Memory B cell (primary cell): ENCODE results near the gene DRAXIN.

Source experiments
- ATAC-seq: fragments of 150-1000 bp; cut with Tn5 transposase; 2 replicates; pipeline ENCODE4 v1.10.0; 2021; ENCODE audit warnings: low read depth, mild to moderate bottlenecking, moderate library complexity
- DNase-seq, 2 donors: peaks; one replicate each; pipeline ENCODE4 v3.0.0; 2022; ENCODE audit warnings: low spot score in 2 of 2
- H3K27ac Mint-ChIP-seq: one replicate; pipeline ENCODE4 v1.8.0; 2022; ENCODE audit warnings: mild to moderate bottlenecking, moderate library complexity, mixed read lengths
- H3K27me3 Mint-ChIP-seq: one replicate; pipeline ENCODE4 v1.8.0; 2022; ENCODE audit warnings: mixed read lengths
- H3K36me3 Mint-ChIP-seq: one replicate; pipeline ENCODE4 v1.8.0; 2022; ENCODE audit warnings: mild to moderate bottlenecking, mixed read lengths
- H3K4me1 Mint-ChIP-seq: one replicate; pipeline ENCODE4 v1.8.0; 2022; ENCODE audit warnings: mixed read lengths
- H3K4me3 Mint-ChIP-seq: one replicate; pipeline ENCODE4 v1.8.0; 2022; ENCODE audit warnings: mild to moderate bottlenecking, moderate library complexity, mixed read lengths
- H3K9me3 Mint-ChIP-seq: one replicate; pipeline ENCODE4 v1.8.0; 2022; ENCODE audit warnings: mixed read lengths

Gene DRAXIN

GRCh38 chr1:11752359-11753088 is 61.0 kb downstream of the DRAXIN start:
- peaks cover 4% of the 10 kb centered on the region for H3K4me1 Mint-ChIP-seq

GRCh38 chr1:11753555-11754208 is 62.2 kb downstream of the DRAXIN start:
- ATAC-seq (no peak), DNase-seq (no peak)
- Mint-ChIP-seq H3K36me3 (peaks cover 1% of the 10 kb centered on the region), H3K9me3 (no peaks in the 10 kb centered on the region), H3K4me1 (peaks cover 4% of the 10 kb centered on the region), H3K27me3 (peaks cover 6% of the 10 kb centered on the region), H3K27ac (no peak overlapping the region), H3K4me3 (no peak overlapping the region)

More at GRCh38 chr1:11752359-11753088, 61.0 kb downstream of the DRAXIN start:
- ATAC-seq: no peak
- H3K27ac Mint-ChIP-seq: no peak overlapping the region
- no peak for DNase-seq
- no peak overlapping the region for H3K4me3 Mint-ChIP-seq
- peaks cover 6% of the 10 kb centered on the region for H3K27me3 Mint-ChIP-seq
- peaks cover 1% of the 10 kb centered on the region for H3K36me3 Mint-ChIP-seq
- no peaks in the 10 kb centered on the region for H3K9me3 Mint-ChIP-seq

- ATAC-seq: no peak
- H3K27me3 Mint-ChIP-seq: peaks cover 12% of the 10 kb centered on the region
- no peak overlapping the region for H3K4me3 Mint-ChIP-seq
- no peak for DNase-seq
- H3K9me3 Mint-ChIP-seq: no peaks in the 10 kb centered on the region
- H3K36me3 Mint-ChIP-seq: peaks cover 2% of the 10 kb centered on the region
- no peak overlapping the region for H3K27ac Mint-ChIP-seq
- no peaks in the 10 kb centered on the region for H3K4me1 Mint-ChIP-seq
Measured at GRCh38 chr1:11757047-11757446, 65.5 kb downstream of the DRAXIN start.

- peaks cover 19% of the 10 kb centered on the region for H3K27me3 Mint-ChIP-seq
- H3K36me3 Mint-ChIP-seq: peaks cover 2% of the 10 kb centered on the region
- no peaks in the 10 kb centered on the region for H3K9me3 Mint-ChIP-seq
Measured at GRCh38 chr1:11759791-11760190, 68.3 kb downstream of the DRAXIN start.

GRCh38 chr1:11761285-11761684 is 69.8 kb downstream of the DRAXIN start:
- ATAC-seq (no peak), DNase-seq (no peak)
- H3K27me3 Mint-ChIP-seq: peaks cover 15% of the 10 kb centered on the region
- H3K4me3 Mint-ChIP-seq: no peak overlapping the region
- no peaks in the 10 kb centered on the region for H3K4me1 Mint-ChIP-seq
- no peak overlapping the region for H3K27ac Mint-ChIP-seq
- H3K36me3 Mint-ChIP-seq: peaks cover 2% of the 10 kb centered on the region
- no peaks in the 10 kb centered on the region for H3K9me3 Mint-ChIP-seq

More at GRCh38 chr1:11759791-11760190, 68.3 kb downstream of the DRAXIN start:
- Mint-ChIP-seq H3K4me1 (no peaks in the 10 kb centered on the region), H3K27ac (no peak overlapping the region), H3K4me3 (no peak overlapping the region)
- ATAC-seq: no peak
- no peak for DNase-seq

- ATAC-seq: peak; percentile 44
- no peaks in the 10 kb centered on the region for H3K4me1 Mint-ChIP-seq
- peaks cover 13% of the 10 kb centered on the region for H3K27me3 Mint-ChIP-seq
- H3K9me3 Mint-ChIP-seq: no peaks in the 10 kb centered on the region
- peak within 1 kb of the TSS; percentile 10 for H3K4me3 Mint-ChIP-seq
- H3K27ac Mint-ChIP-seq: no peak within 1 kb of the TSS
- H3K36me3 Mint-ChIP-seq: peaks cover 2% of the 10 kb centered on the region
- DNase-seq: no peak
Measured at GRCh38 chr1:11761988-11762406, 70.5 kb downstream of the DRAXIN start, which contains the start of gene C1orf167. Gene C1orf167, plus strand, starts transcription at chr1:11762193. Its CDS starts 2,208 bp downstream, at chr1:11764401.

- ATAC-seq (no peak), DNase-seq (no peak)
- peaks cover 2% of the 10 kb centered on the region for H3K36me3 Mint-ChIP-seq
- H3K4me3 Mint-ChIP-seq: no peak overlapping the region
- no peaks in the 10 kb centered on the region for H3K9me3 Mint-ChIP-seq
- no peak overlapping the region for H3K27ac Mint-ChIP-seq
- no peaks in the 10 kb centered on the region for H3K4me1 Mint-ChIP-seq
- H3K27me3 Mint-ChIP-seq: peaks cover 13% of the 10 kb centered on the region
Measured at GRCh38 chr1:11764115-11764514, 72.6 kb downstream of the DRAXIN start.

GRCh38 chr1:11764519-11764918 is 73.0 kb downstream of the DRAXIN start:
- Mint-ChIP-seq H3K27me3 (peaks cover 13% of the 10 kb centered on the region), H3K4me1 (no peaks in the 10 kb centered on the region), H3K36me3 (peaks cover 2% of the 10 kb centered on the region), H3K27ac (no peak overlapping the region), H3K9me3 (no peaks in the 10 kb centered on the region), H3K4me3 (no peak overlapping the region)
- no peak for ATAC-seq
- no peak for DNase-seq

- Mint-ChIP-seq H3K36me3 (peaks cover 2% of the 10 kb centered on the region), H3K4me1 (no peaks in the 10 kb centered on the region), H3K27me3 (peaks cover 13% of the 10 kb centered on the region), H3K4me3 (no peak overlapping the region), H3K27ac (no peak overlapping the region), H3K9me3 (no peaks in the 10 kb centered on the region)
- ATAC-seq (no peak), DNase-seq (no peak)
Measured at GRCh38 chr1:11765661-11766428, 74.3 kb downstream of the DRAXIN start.

- Mint-ChIP-seq H3K36me3 (no peaks in the 10 kb centered on the region), H3K4me3 (no peak overlapping the region), H3K9me3 (no peaks in the 10 kb centered on the region), H3K27me3 (peaks cover 9% of the 10 kb centered on the region), H3K4me1 (no peaks in the 10 kb centered on the region), H3K27ac (no peak overlapping the region)
- ATAC-seq (no peak), DNase-seq (no peak)
Measured at GRCh38 chr1:11766429-11766776, 74.9 kb downstream of the DRAXIN start.

- Mint-ChIP-seq H3K4me1 (peaks cover 3% of the 10 kb centered on the region), H3K4me3 (no peak overlapping the region), H3K36me3 (no peaks in the 10 kb centered on the region), H3K27ac (no peak overlapping the region), H3K27me3 (peaks cover 3% of the 10 kb centered on the region), H3K9me3 (no peaks in the 10 kb centered on the region)
- ATAC-seq (no peak), DNase-seq (no peak)
Measured at GRCh38 chr1:11767922-11768704, 76.6 kb downstream of the DRAXIN start.

GRCh38 chr1:11768821-11769220 is 77.3 kb downstream of the DRAXIN start:
- Mint-ChIP-seq H3K27ac (no peak overlapping the region), H3K4me3 (no peak overlapping the region), H3K36me3 (no peaks in the 10 kb centered on the region), H3K27me3 (no peaks in the 10 kb centered on the region), H3K9me3 (no peaks in the 10 kb centered on the region), H3K4me1 (peaks cover 3% of the 10 kb centered on the region)
- no peak for DNase-seq
- ATAC-seq: no peak

GRCh38 chr1:11769274-11769673 is 77.8 kb downstream of the DRAXIN start:
- Mint-ChIP-seq H3K9me3 (no peaks in the 10 kb centered on the region), H3K27ac (no peak overlapping the region), H3K4me3 (no peak overlapping the region), H3K27me3 (peaks cover under 1% of the 10 kb centered on the region), H3K4me1 (peaks cover 3% of the 10 kb centered on the region), H3K36me3 (no peaks in the 10 kb centered on the region)
- ATAC-seq: no peak
- no peak for DNase-seq
